GM12864 (cell line): ENCODE measurements around the gene PFKM.
"Not testable (repeated sequence)": the region's sequence is repeated elsewhere in the genome, so short reads cannot be mapped to it uniquely, and the experiment has no call there.

ENCODE experiments used
- DNase-seq: peaks from one replicate; pipeline ENCODE4 v3.0.0-alpha.2; 2011; ENCODE audit warnings: low read depth
- H3K4me3 ChIP-seq: 2 replicates; pipeline ENCODE4 v1.5.1; 2011; ENCODE audit warnings: mild to moderate bottlenecking, low read depth, low read length, control low read depth
- CTCF ChIP-seq: IDR thresholded peaks from 2 replicates; pipeline ENCODE4 v1.5.1; 2011; ENCODE audit warnings: low read depth, mild to moderate bottlenecking, moderate library complexity, low read length, control low read depth, inconsistent platforms; ENCODE audit errors: missing control alignments

Gene PFKM

GRCh38 chr12:48132826-48133225 lies 13.7 kb downstream of the PFKM start:
- no peak for TF ChIP-seq CTCF
- no peak overlapping the region for H3K4me3 ChIP-seq
- no peak for DNase-seq

- H3K4me3 ChIP-seq, result no peak overlapping the region
- no peak for TF ChIP-seq CTCF
- DNase-seq, result no peak
Observed at GRCh38 chr12:48135027-48135426, 15.9 kb downstream of the PFKM start.

GRCh38 chr12:48142818-48143674 lies 23.9 kb downstream of the PFKM start:
- TF ChIP-seq CTCF, result no peak
- H3K4me3 ChIP-seq, result no peak overlapping the region
- DNase-seq, result no peak

- H3K4me3 ChIP-seq, result no peak overlapping the region
- DNase-seq, result no peak
- TF ChIP-seq CTCF, result no peak
Observed at GRCh38 chr12:48143898-48144297, 24.7 kb downstream of the PFKM start.

- no peak for TF ChIP-seq CTCF
- no peak for DNase-seq
- no peak overlapping the region for H3K4me3 ChIP-seq
Observed at GRCh38 chr12:48145981-48146380, 26.8 kb downstream of the PFKM start.

GRCh38 chr12:48151103-48151771 lies 32.1 kb downstream of the PFKM start:
- DNase-seq, result no peak
- H3K4me3 ChIP-seq, result no peak overlapping the region
- no peak for TF ChIP-seq CTCF

- not testable (repeated sequence) for DNase-seq, H3K4me3 ChIP-seq
Observed at GRCh38 chr12:48155786-48156185, 36.6 kb downstream of the PFKM start.
